H1 (cell line): ENCODE results near the gene ISG15. TPM values are rescaled to one million over a fixed set of nuclear protein-coding genes. Genes with fewer than 3 reads are reported as not detected.

Experiments used
- CTCF ChIA-PET: fragments of 300-600 bp; sonication (Branson Sonifier 250); formaldehyde crosslinking; loops from one replicate; lab custom pipeline; 2021; ENCODE audit not compliant: partially characterized antibody; lab: Charles Lee
- POLR2A ChIA-PET: fragments of 300-600 bp; sonication (Branson Sonifier 250); formaldehyde crosslinking; loops from one replicate; lab custom pipeline; 2021; ENCODE audit warnings: inconsistent platforms; ENCODE audit not compliant: partially characterized antibody; lab: Charles Lee
- DNase-seq, 2 experiments: peaks; one replicate each; pipeline versions ENCODE4 v3.0.0 to v3.0.0-alpha.2; 2010 to 2022; ENCODE audit warnings: low spot score in 2 of 2, low read depth in 1 of 2, mixed read lengths in 1 of 2
- FAIRE-seq: peaks from 2 replicates; lab custom pipeline; 2011; peaks lifted over from hg19 to GRCh38; lab: Jason Lieb, UNC
- H2AFZ ChIP-seq: 2 replicates; pipeline ENCODE4 v1.8.1; 2012; ENCODE audit warnings: low read length, inconsistent platforms
- H2AK5ac ChIP-seq: 2 replicates; pipeline ENCODE4 v1.6.1; 2013; ENCODE audit warnings: low read depth, low read length
- H2BK120ac ChIP-seq: replicated peaks from 2 replicates; pipeline ENCODE3; 2013; ENCODE audit warnings: low read depth, low read length, inconsistent platforms
- H2BK12ac ChIP-seq: 2 replicates; pipeline ENCODE4 v1.6.1; 2013; ENCODE audit warnings: low read depth, low read length
- H2BK15ac ChIP-seq: 2 replicates; pipeline ENCODE4 v1.6.1; 2013; ENCODE audit warnings: low read length
- H2BK20ac ChIP-seq: 2 replicates; pipeline ENCODE4 v1.6.1; 2013; ENCODE audit warnings: low read length
- H2BK5ac ChIP-seq: 2 replicates; pipeline ENCODE4 v1.6.1; 2013; ENCODE audit warnings: low read depth, low read length
- H3K14ac ChIP-seq: 2 replicates; pipeline ENCODE4 v1.6.1; 2013; ENCODE audit warnings: inconsistent platforms; ENCODE audit not compliant: insufficient read length
- H3K18ac ChIP-seq: 2 replicates; pipeline ENCODE4 v1.6.1; 2013; ENCODE audit warnings: low read length; ENCODE audit errors: extremely low read depth
- H3K23ac ChIP-seq: 2 replicates; pipeline ENCODE4 v1.6.1; 2013; ENCODE audit warnings: inconsistent platforms; ENCODE audit not compliant: insufficient read length
- H3K23me2 ChIP-seq: 2 replicates; pipeline ENCODE4 v1.6.1; 2013; ENCODE audit warnings: low read depth, low read length
- H3K27ac ChIP-seq: 2 replicates; pipeline ENCODE4 v1.6.1; 2011; ENCODE audit warnings: low read depth, low read length, inconsistent platforms
- H3K27me3 ChIP-seq, 4 experiments: replicated peaks in 1 of 4; 1 replicate in 1 of 4; 2 replicates in 3 of 4; pipeline versions ENCODE4 v1.6.1 to v1.8.1; 2011 to 2013; ENCODE audit warnings: low read length in 3 of 4, mild to moderate bottlenecking in 3 of 4, inconsistent platforms in 2 of 4, mixed read lengths in 2 of 4, moderate library complexity in 1 of 4; ENCODE audit not compliant: control insufficient read depth in 3 of 4, insufficient read depth in 3 of 4; ENCODE audit errors: extremely low read depth in 1 of 4
- H3K36me3 ChIP-seq, 4 experiments: 2 replicates each; pipeline versions ENCODE4 v1.6.1 to v1.8.1; 2011 to 2013; ENCODE audit warnings: mild to moderate bottlenecking in 4 of 4, low read length in 3 of 4, moderate library complexity in 2 of 4, control low read depth in 1 of 4, inconsistent platforms in 1 of 4; ENCODE audit not compliant: insufficient read depth in 4 of 4, control insufficient read depth in 2 of 4
- H3K4ac ChIP-seq: replicated peaks from 2 replicates; pipeline ENCODE3; 2013; ENCODE audit warnings: low read length, low read depth, mixed read lengths, inconsistent platforms; ENCODE audit not compliant: insufficient read length
- H3K4me1 ChIP-seq, 4 experiments: replicated peaks in 1 of 4; 1 replicate in 1 of 4; 2 replicates in 3 of 4; pipeline versions ENCODE4 v1.6.1 to v1.8.1; 2011 to 2013; ENCODE audit warnings: low read length in 3 of 4, inconsistent platforms in 2 of 4, mixed read lengths in 1 of 4; ENCODE audit not compliant: insufficient read depth in 4 of 4, control insufficient read depth in 3 of 4
- H3K4me2 ChIP-seq, 2 experiments: 2 replicates each; pipeline versions ENCODE4 v1.6.1 to v1.8.1; 2011 to 2013; ENCODE audit warnings: low read depth in 2 of 2, low read length in 2 of 2, control low read depth in 1 of 2, inconsistent platforms in 1 of 2, mild to moderate bottlenecking in 1 of 2; ENCODE audit not compliant: insufficient read depth in 1 of 2
- H3K4me3 ChIP-seq, 4 experiments: fragments of 200-600, 300-600 bp in 1 of 4; sonication (generic), shearing (Covaris generic), sonication (Bioruptor Twin) in 1 of 4; 2 replicates each; pipeline versions ENCODE4 v1.5.1 to v1.8.1; 2011 to 2016; ENCODE audit warnings: low read length in 4 of 4, low read depth in 3 of 4, control low read depth in 2 of 4, inconsistent platforms in 2 of 4, mild to moderate bottlenecking in 2 of 4, mixed read lengths in 1 of 4, moderate library complexity in 1 of 4; ENCODE audit not compliant: insufficient read depth in 2 of 4; ENCODE audit errors: extremely low read depth in 1 of 4
- H3K56ac ChIP-seq: replicated peaks from 2 replicates; pipeline ENCODE3; 2013; ENCODE audit warnings: low read depth, mild to moderate bottlenecking, mixed read lengths, low read length, inconsistent platforms; ENCODE audit not compliant: insufficient read length
- H3K79me1 ChIP-seq: 2 replicates; pipeline ENCODE4 v1.6.1; 2013; ENCODE audit warnings: low read depth, low read length, control low read depth
- H3K79me2 ChIP-seq, 2 experiments: 2 replicates each; pipeline versions ENCODE4 v1.6.1 to v1.8.1; 2012 to 2013; ENCODE audit warnings: low read length in 2 of 2, mild to moderate bottlenecking in 2 of 2, inconsistent platforms in 1 of 2; ENCODE audit not compliant: insufficient read depth in 2 of 2, control insufficient read depth in 1 of 2
- H3K9ac ChIP-seq, 4 experiments: replicated peaks in 1 of 4; 1 replicate in 1 of 4; 2 replicates in 3 of 4; pipeline versions ENCODE4 v1.6.1 to v1.8.1; 2011 to 2013; ENCODE audit warnings: low read depth in 3 of 4, low read length in 3 of 4, control low read depth in 2 of 4, mild to moderate bottlenecking in 2 of 4, moderate library complexity in 2 of 4, inconsistent platforms in 1 of 4; ENCODE audit errors: extremely low read depth in 1 of 4
- H3K9me3 ChIP-seq, 2 experiments: 2 replicates each; pipeline versions ENCODE4 v1.6.1 to v1.8.1; 2012 to 2013; ENCODE audit warnings: mild to moderate bottlenecking in 2 of 2, moderate library complexity in 2 of 2, control low read depth in 1 of 2, inconsistent platforms in 1 of 2, low read depth in 1 of 2, low read length in 1 of 2, mixed read lengths in 1 of 2; ENCODE audit not compliant: insufficient read depth in 2 of 2
- H4K20me1 ChIP-seq, 2 experiments: replicated peaks in 1 of 2; 2 replicates each; pipeline versions ENCODE3 to v1.8.1; 2011 to 2013; ENCODE audit warnings: inconsistent platforms in 2 of 2, low read length in 2 of 2, mild to moderate bottlenecking in 1 of 2; ENCODE audit not compliant: insufficient read depth in 2 of 2, control insufficient read depth in 1 of 2
- H4K5ac ChIP-seq: 2 replicates; pipeline ENCODE4 v1.6.1; 2013; ENCODE audit warnings: low read length, low read depth, mixed read lengths, inconsistent platforms; ENCODE audit not compliant: insufficient read length
- H4K8ac ChIP-seq: 2 replicates; pipeline ENCODE4 v1.8.0; 2013; ENCODE audit warnings: mild to moderate bottlenecking, moderate library complexity, low read length, inconsistent platforms; ENCODE audit not compliant: insufficient read depth; ENCODE audit errors: extremely low read depth
- H4K91ac ChIP-seq: replicated peaks from 2 replicates; pipeline ENCODE3; 2013; ENCODE audit warnings: low read length, mixed read lengths, inconsistent platforms; ENCODE audit not compliant: insufficient read length
- WGBS, 2 experiments: shearing (Covaris generic) in 1 of 2; methylation state at CpG; one replicate each; pipeline versions ENCODE4 v1.1.6 to v1.1.7; 2013 to 2015; ENCODE audit warnings: low lambda C conversion rate in 2 of 2, mixed read lengths in 2 of 2, inconsistent platforms in 1 of 2, low coverage in 1 of 2, missing lambda C conversion rate in 1 of 2; ENCODE audit not compliant: insufficient replicate concordance in 2 of 2, insufficient coverage in 1 of 2, insufficient read length in 1 of 2; ENCODE audit errors: extremely low coverage in 1 of 2, missing lambda C conversion rate in 1 of 2; 5-methylcytosine and 5-hydroxymethylcytosine counted together
- polyA plus RNA-seq, 7 experiments: library from polyadenylated mRNA; depleted of rRNA in 3 of 7; stranded (reverse) in 5 of 7; unstranded in 2 of 7; fragments of >200 nt in 5 of 7; fragments of 200-250 nt in 2 of 7; gene quantifications; 1 replicate in 5 of 7; 2 replicates in 1 of 7; 4 replicates in 1 of 7; pipeline versions ENCODE4 v1.2.1 to v1.2.3, GENCODE V29; 2011 to 2013; ENCODE audit warnings: missing spikeins in 2 of 7, mixed read lengths in 2 of 7
- total RNA-seq: library from RNA; stranded (reverse); fragmentation: NEBNext Ultra II Directional; extraction: Animal tissue kit (Norgen Biotek cat#: 25700); gene quantifications from 2 replicates; pipeline ENCODE4 v1.2.1, GENCODE V29; 2021

Gene ISG15
- total and polyA plus RNA-seq, 2 of the 8 experiments (the other 6 are each of a cell fraction or from before 2014, with no cell fraction given), result 29.3 to 121 TPM

DNA sequence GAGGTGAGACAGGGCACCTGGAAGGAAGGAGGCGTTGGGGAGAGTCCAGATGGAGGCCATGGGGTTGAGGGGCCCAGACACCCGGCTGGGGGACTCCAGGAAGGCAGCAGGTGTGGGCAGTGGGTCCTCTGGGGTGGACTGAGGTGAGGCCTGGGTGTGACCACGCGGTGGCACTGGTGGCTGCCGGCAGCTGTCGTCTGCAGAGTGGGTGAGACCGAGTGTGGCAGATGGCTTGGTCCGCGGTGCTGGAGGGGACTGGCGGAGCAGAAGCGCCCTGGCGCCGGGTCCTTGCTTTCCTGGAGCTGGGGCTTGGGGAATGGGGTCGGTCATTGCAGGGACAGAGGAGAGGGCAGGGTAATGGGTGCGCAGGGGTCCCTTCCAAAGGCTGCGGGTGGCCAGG lies 19.1 kb downstream of the ISG15 start:
- H3K79me1 ChIP-seq, result peaks cover 6% of the 10 kb centered on the region
- H3K9ac ChIP-seq, result peak overlapping the region in 1 of 4 experiments; percentile 1; a peak in 1 of 7 replicates
- 54% methylated on average over 9 of the region's 16 CpGs; no CpG with 5 or more reads in 1 of the 2 experiments for WGBS, 2 experiments
- no peak overlapping the region for H4K5ac ChIP-seq
- peaks cover 24 to 45% of the 10 kb centered on the region in 2 experiments for H4K20me1 ChIP-seq
- H3K56ac ChIP-seq, result no peak overlapping the region
- no peak overlapping the region for H4K8ac ChIP-seq
- H3K36me3 ChIP-seq, result peaks cover 0 to 11% (median under 1%) of the 10 kb centered on the region in 4 experiments; a peak in 2 of 8 replicates
- no peak for FAIRE-seq
- no peak overlapping the region for H2BK120ac ChIP-seq
- H3K4me2 ChIP-seq, result peak overlapping the region; percentile 13 to 75
- ChIA-PET CTCF (interaction anchor here (0.7 to 4.5 kb wide), 16 partner anchors 9 to 247 kb away, joined by 3 to 60 read pairs (median 4); partner anchors contain the start of genes ISG15 and PERM1), POLR2A (interaction anchor here (0.5 to 10.9 kb wide), 22 partner anchors 8 to 397 kb away, joined by 3 to 245 read pairs (median 4); partner anchors contain the start of genes AGRN, HES4, ISG15 and PERM1)
- H3K27ac ChIP-seq, result no peak overlapping the region; the same call in 1 of the 2 replicates
- H3K79me2 ChIP-seq, result no peaks in the 10 kb centered on the region
- no peak for DNase-seq
- peaks cover 8% of the 10 kb centered on the region for H3K23me2 ChIP-seq
- no peak overlapping the region; the same call in 1 of the 2 replicates for H3K18ac ChIP-seq
- 0 out of 2 replicates have a peak overlapping the region, but pooled peaks have one; percentile 53 for H2AK5ac ChIP-seq
- H2BK15ac ChIP-seq, result no peak overlapping the region
- no peaks in the 10 kb centered on the region for H3K9me3 ChIP-seq
- H3K4me3 ChIP-seq, result peak overlapping the region in 3 of 4 experiments; percentile 13 to 67 (median 23); a peak in 4 of 8 replicates
- no peak overlapping the region for H3K4ac ChIP-seq
- no peak overlapping the region for H2AFZ ChIP-seq
- no peak overlapping the region for H3K23ac ChIP-seq
- no peak overlapping the region for H2BK12ac ChIP-seq
- no peak overlapping the region for H2BK5ac ChIP-seq
- no peak overlapping the region for H3K14ac ChIP-seq
- H4K91ac ChIP-seq, result no peak overlapping the region
- H3K4me1 ChIP-seq, result peaks cover 0 to 26% (median 11%) of the 10 kb centered on the region in 4 experiments; a peak in 6 of 7 replicates
- no peak overlapping the region for H2BK20ac ChIP-seq
- peaks cover 0 to 18% (median 13%) of the 10 kb centered on the region in 4 experiments; a peak in 5 of 7 replicates for H3K27me3 ChIP-seq
